Epithelial cell of esophagus (primary cell): ENCODE results near the gene THPO.

Source experiments
- DNase-seq: peaks from one replicate; pipeline ENCODE4 v3.0.0; 2010; ENCODE audit warnings: low read depth
- H3K4me3 ChIP-seq: 2 replicates; pipeline ENCODE4 v1.5.1; 2011; ENCODE audit warnings: mild to moderate bottlenecking, low read length, control low read depth
- CTCF ChIP-seq: IDR thresholded peaks from 2 replicates; pipeline ENCODE4 v1.5.1; 2011; ENCODE audit warnings: low read depth, mild to moderate bottlenecking, low read length, control low read depth, inconsistent platforms; ENCODE audit not compliant: insufficient read depth; ENCODE audit errors: missing control alignments

The THPO gene

GRCh38 chr3:184380627-184381260 lies 2.7 kb upstream of the THPO start:
- no peak overlapping the region for H3K4me3 ChIP-seq
- DNase-seq = no peak
- no peak for TF ChIP-seq CTCF

GRCh38 chr3:184380185-184380626 lies 2.2 kb upstream of the THPO start:
- TF ChIP-seq CTCF = no peak
- H3K4me3 ChIP-seq = no peak overlapping the region
- DNase-seq = peak; percentile 44

- DNase-seq = no peak
- TF ChIP-seq CTCF = no peak
- H3K4me3 ChIP-seq = no peak within 1 kb of the TSS
Measured at GRCh38 chr3:184379358-184380184, 1.6 kb upstream of the THPO start, which contains the start of gene CHRD. TSS of gene CHRD (plus strand) at chr3:184380054. CDS start at chr3:184380319, 265 bp downstream.

GRCh38 chr3:184378651-184379357 lies 797 bp upstream of the THPO start:
- no peak overlapping the region for H3K4me3 ChIP-seq
- no peak for TF ChIP-seq CTCF
- DNase-seq = no peak

GRCh38 chr3:184377374-184377773 lies 633 bp downstream of the THPO start:
- no peak overlapping the region for H3K4me3 ChIP-seq
- no peak for DNase-seq
- TF ChIP-seq CTCF = no peak

- H3K4me3 ChIP-seq = no peak overlapping the region
- DNase-seq = no peak
- TF ChIP-seq CTCF = no peak
Measured at GRCh38 chr3:184375747-184376461, 2.1 kb downstream of the THPO start.
